GM12878 (cell line): Measurements from ENCODE around the gene AP1M2. TPM values are rescaled to one million over a fixed set of nuclear protein-coding genes. Genes with fewer than 3 reads are reported as not detected.

Experiments
- ATAC-seq: fragments of 200-7000 bp; cut with Tn5 transposase; 3 replicates; pipeline ENCODE4 v1.9.1; 2020; ENCODE audit warnings: mild to moderate bottlenecking, moderate library complexity
- BruUV-seq: library from RNA; stranded (reverse); fragments of 400-500 nt; replicated peaks from 2 replicates; lab custom pipeline; 2021; lab: Mats Ljungman, UMichigan
- CTCF ChIA-PET: fragments of 300-600 bp; sonication (Branson Sonifier 250); formaldehyde crosslinking; extraction: SDS; loops from one replicate; lab custom pipeline; 2021; ENCODE audit warnings: inconsistent platforms; lab: Yijun Ruan, JAX
- POLR2A ChIA-PET: fragments of 350-600 bp; formaldehyde crosslinking; extraction: SDS; loops from one replicate; lab custom pipeline; 2021; ENCODE audit warnings: inconsistent platforms; lab: Charles Lee
- RAD21 ChIA-PET: fragments of 300-600 bp; sonication (Branson Sonifier 250); formaldehyde crosslinking; loops from one replicate; lab custom pipeline; 2023; ENCODE audit warnings: antibody characterized with exemption; ENCODE audit not compliant: unreplicated experiment; lab: Charles Lee
- SMC1A ChIA-PET: fragments of 300-600 bp; sonication (Branson Sonifier 250); formaldehyde crosslinking; loops from one replicate; lab custom pipeline; 2023; ENCODE audit not compliant: unreplicated experiment, uncharacterized antibody; lab: Charles Lee
- DNase-seq: peaks from one replicate; pipeline ENCODE4 v3.0.0-alpha.2; 2011; ENCODE audit warnings: low read depth, low spot score
- FAIRE-seq: peaks from 3 replicates; lab custom pipeline; 2011; peaks lifted over from hg19 to GRCh38; lab: Jason Lieb, UNC
- H2AFZ ChIP-seq: 2 replicates; pipeline ENCODE4 v1.6.0; 2011; ENCODE audit warnings: low read depth, low read length, control low read depth; ENCODE audit not compliant: control insufficient read depth
- H3K27ac ChIP-seq: 2 replicates; pipeline ENCODE4 v1.5.1; 2011; ENCODE audit warnings: control low read depth; ENCODE audit not compliant: control insufficient read depth, insufficient read depth
- H3K27me3 ChIP-seq, 2 experiments: replicated peaks in 1 of 2; 2 replicates each; pipeline versions ENCODE4 v1.6.0 to v1.6.1; 2011; ENCODE audit warnings: low read length in 1 of 2; ENCODE audit not compliant: control insufficient read depth in 2 of 2, insufficient read depth in 2 of 2
- H3K36me3 ChIP-seq, 2 experiments: 2 replicates each; pipeline ENCODE4 v1.5.1; 2011; ENCODE audit warnings: low read length in 1 of 2; ENCODE audit not compliant: control insufficient read depth in 2 of 2, insufficient read depth in 2 of 2
- H3K4me1 ChIP-seq: 2 replicates; pipeline ENCODE4 v1.6.1; 2011; ENCODE audit warnings: mild to moderate bottlenecking, low read length, moderate library complexity, mixed read lengths; ENCODE audit not compliant: control insufficient read depth, insufficient read depth
- H3K4me2 ChIP-seq: 2 replicates; pipeline ENCODE4 v1.6.0; 2011; ENCODE audit warnings: control low read depth; ENCODE audit not compliant: control insufficient read depth, insufficient read depth
- H3K4me3 ChIP-seq: fragments of 200-600 bp; sonication (generic); 2 replicates; pipeline ENCODE4 v1.5.1; 2016
- H3K79me2 ChIP-seq: 2 replicates; pipeline ENCODE4 v1.6.0; 2011; ENCODE audit warnings: low read length; ENCODE audit not compliant: control insufficient read depth, insufficient read depth
- H3K9ac ChIP-seq: 2 replicates; pipeline ENCODE4 v1.8.0; 2011; ENCODE audit warnings: low read length, control low read depth, mixed read lengths; ENCODE audit not compliant: control insufficient read depth, insufficient read depth
- H3K9me3 ChIP-seq: replicated peaks from 3 replicates; pipeline ENCODE4 v1.5.1; 2011; ENCODE audit warnings: mild to moderate bottlenecking, low read length; ENCODE audit not compliant: control insufficient read depth, insufficient read depth
- H4K20me1 ChIP-seq: 2 replicates; pipeline ENCODE4 v1.6.0; 2011; ENCODE audit not compliant: control insufficient read depth, insufficient read depth
- ATF3 ChIP-seq: IDR thresholded peaks from 2 replicates; pipeline ENCODE4 v1.6.1; 2011; ENCODE audit warnings: low read depth, mild to moderate bottlenecking, low read length, moderate library complexity, borderline replicate concordance; ENCODE audit errors: extremely low read depth
- CBX3 ChIP-seq: fragments of 200-600 bp; sonication (generic); IDR thresholded peaks from 2 replicates; pipeline ENCODE4 v1.6.1; 2016; ENCODE audit warnings: low read depth, borderline replicate concordance
- CREB1 ChIP-seq: IDR thresholded peaks from 2 replicates; pipeline ENCODE4 v1.6.1; 2012; ENCODE audit warnings: low read depth, mild to moderate bottlenecking, inconsistent platforms
- GATAD2B ChIP-seq: fragments of 450-650 bp; conservative IDR thresholded peaks from 2 replicates; pipeline ENCODE4 v1.6.1; 2017; ENCODE audit warnings: low read depth, mild to moderate bottlenecking, moderate library complexity
- LARP7 ChIP-seq: fragments of 450-650 bp; IDR thresholded peaks from 2 replicates; pipeline ENCODE4 v1.6.1; 2017; ENCODE audit warnings: mild to moderate bottlenecking
- MLLT1 ChIP-seq: fragments of 450-650 bp; IDR thresholded peaks from 2 replicates; pipeline ENCODE4 v1.6.1; 2016; ENCODE audit warnings: mild to moderate bottlenecking
- NBN ChIP-seq: fragments of 450-650 bp; IDR thresholded peaks from 2 replicates; pipeline ENCODE4 v1.6.1; 2016
- NFIC ChIP-seq: IDR thresholded peaks from 2 replicates; pipeline ENCODE4 v1.6.1; 2012; ENCODE audit warnings: low read depth, mild to moderate bottlenecking, inconsistent platforms, low read length, moderate library complexity
- NFXL1 ChIP-seq: fragments of 450-650 bp; IDR thresholded peaks from 2 replicates; pipeline ENCODE4 v1.6.1; 2017; ENCODE audit warnings: antibody characterized with exemption, mild to moderate bottlenecking, borderline replicate concordance
- NR2C2 ChIP-seq: IDR thresholded peaks from 2 replicates; pipeline ENCODE4 v1.6.1; 2011; ENCODE audit warnings: borderline replicate concordance, low read depth; ENCODE audit not compliant: control insufficient read depth, insufficient read length
- NRF1 ChIP-seq: conservative IDR thresholded peaks from 2 replicates; pipeline ENCODE4 v1.6.1; 2011; ENCODE audit warnings: mild to moderate bottlenecking, low read depth, low read length, improper control_type of control experiment
- RAD21 ChIP-seq: IDR thresholded peaks from 2 replicates; pipeline ENCODE4 v1.6.1; 2011; ENCODE audit warnings: mild to moderate bottlenecking, low read depth, low read length, moderate library complexity; ENCODE audit not compliant: insufficient read depth
- RB1 ChIP-seq: fragments of 450-650 bp; formaldehyde crosslinking; IDR thresholded peaks from 2 replicates; pipeline ENCODE4 v1.6.1; 2017; ENCODE audit warnings: mild to moderate bottlenecking, borderline replicate concordance
- RELA ChIP-seq: fragments of 450-650 bp; IDR thresholded peaks from 2 replicates; pipeline ENCODE4 v1.8.0; 2014; ENCODE audit warnings: borderline replicate concordance; ENCODE audit not compliant: partially characterized antibody
- YY1 ChIP-seq: IDR thresholded peaks from 2 replicates; pipeline ENCODE4 v1.6.1; 2011; ENCODE audit warnings: low read depth, mild to moderate bottlenecking, low read length
- ZNF207 ChIP-seq: fragments of 450-650 bp; IDR thresholded peaks from 2 replicates; pipeline ENCODE4 v1.6.1; 2014; ENCODE audit warnings: antibody characterized with exemption, mild to moderate bottlenecking, borderline replicate concordance
- WGBS: methylation state at CpG from one replicate; pipeline ENCODE4 v1.1.6; 2016; ENCODE audit warnings: low lambda C conversion rate; ENCODE audit not compliant: insufficient replicate concordance, insufficient coverage; ENCODE audit errors: missing lambda C conversion rate; 5-methylcytosine and 5-hydroxymethylcytosine counted together
- in situ Hi-C: fragments of 300-500 bp; cut with MboI; formaldehyde crosslinking; loops from 9 replicates; pipeline ENCODE4 v1.14.3; 2018; ENCODE audit warnings: mixed read lengths
- intact Hi-C: fragments of 100-400 bp; cut with micrococcal nuclease; formaldehyde crosslinking; loops from one replicate; pipeline ENCODE4 v1.14.2; 2022; ENCODE audit not compliant: unreplicated experiment
- polyA plus RNA-seq, 11 experiments: library from polyadenylated mRNA; depleted of rRNA in 4 of 11; unstranded in 6 of 11; stranded (reverse) in 5 of 11; fragments of >200 nt; fragmentation: Nextera tagmentation in 4 of 11; fragmentation: Illumina TruSeq in 1 of 11; extraction: Ambion mirVana in 4 of 11; extraction: Trizol in 1 of 11; gene quantifications; 1 replicate in 1 of 11; 2 replicates in 10 of 11; pipeline versions ENCODE4 v1.2.1 to v1.2.3, GENCODE V29; 2011 to 2016; ENCODE audit warnings: inconsistent platforms in 2 of 11, missing spikeins in 2 of 11, low read depth in 1 of 11
- total RNA-seq, 4 experiments: library from RNA; depleted of rRNA in 3 of 4; stranded (reverse); fragments of >200 nt in 3 of 4; fragmentation: Illumina TruSeq in 1 of 4; extraction: Trizol in 1 of 4; gene quantifications; 2 replicates each; pipeline versions ENCODE4 v1.2.1 to v1.2.3, GENCODE V29; 2013 to 2021
- TF ChIP-seq, protein P1 (sequence below): fragments of 450-650 bp; IDR thresholded peaks from 2 replicates; pipeline ENCODE4 v1.6.1; 2017; ENCODE audit warnings: low read depth, mild to moderate bottlenecking, moderate library complexity

AP1M2 gene
- total and polyA plus RNA-seq, 10 of the 15 experiments (the other 5 are each of a cell fraction or from before 2014, with no cell fraction given), result 0.72 TPM; not detected in 9

- no TSS peak for BruUV-seq
- Histone ChIP-seq H3K9me3 (no peaks in the 10 kb centered on the region), H3K4me2 (peak overlapping the region; percentile 92), H3K4me3 (peak overlapping the region; percentile 98), H2AFZ (peak overlapping the region; percentile 51), H3K27ac (peak overlapping the region; percentile 98), H3K4me1 (peaks cover 20% of the 10 kb centered on the region), H4K20me1 (no peaks in the 10 kb centered on the region), H3K36me3 (no peaks in the 10 kb centered on the region), H3K27me3 (no peaks in the 10 kb centered on the region), H3K9ac (peak overlapping the region; percentile 96), H3K79me2 (peaks cover 38% of the 10 kb centered on the region)
- ChIA-PET POLR2A (interaction anchor here (0.6 to 5.5 kb wide), 11 partner anchors 7 to 445 kb away, joined by 3 to 43 read pairs (median 5); partner anchors contain the start of genes KRI1, QTRT1 and TMED1), SMC1A (interaction anchor here (1.2 to 3.8 kb wide), 5 partner anchors 7 to 97 kb away, joined by 3 to 34 read pairs (median 4); no protein-coding TSS in a partner anchor), RAD21 (interaction anchor here (1.0 to 4.8 kb wide), 7 partner anchors 8 to 157 kb away, joined by 3 to 50 read pairs (median 21); partner anchors contain the start of genes DNM2 and QTRT1), CTCF (interaction anchor here (0.7 to 4.7 kb wide), 11 partner anchors 17 to 339 kb away, joined by 3 to 57 read pairs (median 4); no protein-coding TSS in a partner anchor)
- DNase-seq (no peak), ATAC-seq (peak; percentile 81), FAIRE-seq (no peak)
- 2% methylated on average over 10 of the region's 76 CpGs for WGBS
- in situ Hi-C loops, result no loop called here
- intact Hi-C loops, result loop anchor here (5.0 kb wide), 1 partner anchor 40 kb away; no protein-coding TSS in a partner anchor
- TF ChIP-seq ATF3 (no peak), RAD21 (no peak), RB1 (no peak), NBN (0 out of 2 replicates have a peak, but pooled peaks have one; percentile 31), MLLT1 (peak; percentile 52; the same call in 1 of the 2 replicates), YY1 (peak; percentile 12; the same call in 1 of the 2 replicates), CREB1 (no peak), CBX3 (no peak), NRF1 (peak; percentile 53), NR2C2 (no peak), LARP7 (peak; percentile 44; the same call in 1 of the 2 replicates), GATAD2B (no peak; the same call in 1 of the 2 replicates), NFXL1 (no peak), NFIC (no peak), RELA (peak; percentile 39), ZNF207 (no peak)
- TF ChIP-seq, protein P1, sequence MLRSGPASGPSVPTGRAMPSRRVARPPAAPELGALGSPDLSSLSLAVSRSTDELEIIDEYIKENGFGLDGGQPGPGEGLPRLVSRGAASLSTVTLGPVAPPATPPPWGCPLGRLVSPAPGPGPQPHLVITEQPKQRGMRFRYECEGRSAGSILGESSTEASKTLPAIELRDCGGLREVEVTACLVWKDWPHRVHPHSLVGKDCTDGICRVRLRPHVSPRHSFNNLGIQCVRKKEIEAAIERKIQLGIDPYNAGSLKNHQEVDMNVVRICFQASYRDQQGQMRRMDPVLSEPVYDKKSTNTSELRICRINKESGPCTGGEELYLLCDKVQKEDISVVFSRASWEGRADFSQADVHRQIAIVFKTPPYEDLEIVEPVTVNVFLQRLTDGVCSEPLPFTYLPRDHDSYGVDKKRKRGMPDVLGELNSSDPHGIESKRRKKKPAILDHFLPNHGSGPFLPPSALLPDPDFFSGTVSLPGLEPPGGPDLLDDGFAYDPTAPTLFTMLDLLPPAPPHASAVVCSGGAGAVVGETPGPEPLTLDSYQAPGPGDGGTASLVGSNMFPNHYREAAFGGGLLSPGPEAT, result no peak; the same call in 1 of the 2 replicates
Measured at GRCh38 chr19:10602330-10603083, 15.4 kb upstream of the AP1M2 start.
